SK-N-SH treated with all-trans-retinoic acid at 6 μM for 48 hours (cell line): ENCODE data around the gene RAB11FIP3.

Experiments used
- ATAC-seq: fragments of 200-7000 bp; cut with Tn5 transposase; 3 replicates; pipeline ENCODE4 v1.9.1; 2020; ENCODE audit warnings: mild to moderate bottlenecking, moderate library complexity
- ARNTL ChIP-seq: fragments of 450-650 bp; formaldehyde crosslinking; IDR thresholded peaks from 2 replicates; pipeline ENCODE4 v1.5.0; 2020; ENCODE audit warnings: low read depth, mild to moderate bottlenecking, moderate library complexity, borderline replicate concordance
- BACH2 ChIP-seq: fragments of 250-450 bp; sonication (Bioruptor Pico); IDR thresholded peaks from 2 replicates; pipeline ENCODE4 v1.9.0; 2021; ENCODE audit warnings: mild to moderate bottlenecking, borderline replicate concordance
- CSRNP3 ChIP-seq: fragments of 250-450 bp; sonication (Bioruptor Pico); IDR thresholded peaks from 2 replicates; pipeline ENCODE4 v1.5.1; 2021; ENCODE audit warnings: mild to moderate bottlenecking, moderate library complexity
- ESRRG ChIP-seq: fragments of 250-450 bp; sonication (Bioruptor Pico); IDR thresholded peaks from 2 replicates; pipeline ENCODE4 v1.6.1; 2021; ENCODE audit warnings: mild to moderate bottlenecking
- GLIS3 ChIP-seq: fragments of 250-450 bp; sonication (Bioruptor Pico); IDR thresholded peaks from 2 replicates; pipeline ENCODE4 v1.5.0; 2020; ENCODE audit warnings: mild to moderate bottlenecking, moderate library complexity
- OSR1 ChIP-seq: fragments of 250-450 bp; sonication (Bioruptor Pico); IDR thresholded peaks from 2 replicates; pipeline ENCODE4 v1.8.0; 2022; ENCODE audit warnings: moderate library complexity, mild to moderate bottlenecking, inconsistent platforms
- PPARA ChIP-seq: fragments of 250-450 bp; sonication (Bioruptor Pico); IDR thresholded peaks from 2 replicates; pipeline ENCODE4 v1.5.0; 2020; ENCODE audit warnings: mild to moderate bottlenecking, borderline replicate concordance
- RARB ChIP-seq: fragments of 250-450 bp; sonication (Bioruptor Pico); IDR thresholded peaks from 2 replicates; pipeline ENCODE4 v1.8.0; 2021; ENCODE audit warnings: mild to moderate bottlenecking, moderate library complexity
- SNAI2 ChIP-seq: fragments of 250-450 bp; sonication (Bioruptor Pico); IDR thresholded peaks from 2 replicates; pipeline ENCODE4 v1.5.0; 2020; ENCODE audit warnings: mild to moderate bottlenecking, moderate library complexity
- ZC3H10 ChIP-seq: fragments of 250-450 bp; sonication (Bioruptor Pico); IDR thresholded peaks from 2 replicates; pipeline ENCODE4 v1.5.1; 2021; ENCODE audit warnings: mild to moderate bottlenecking, moderate library complexity
- ZFP3 ChIP-seq: fragments of 250-450 bp; sonication (Bioruptor Pico); IDR thresholded peaks from 2 replicates; pipeline ENCODE4 v1.5.0; 2020; ENCODE audit warnings: mild to moderate bottlenecking, moderate library complexity
- ZFP30 ChIP-seq: fragments of 450-650 bp; formaldehyde crosslinking; IDR thresholded peaks from 2 replicates; pipeline ENCODE4 v1.5.0; 2022; ENCODE audit warnings: mild to moderate bottlenecking, moderate library complexity
- ZNF565 ChIP-seq: fragments of 450-650 bp; formaldehyde crosslinking; conservative IDR thresholded peaks from 2 replicates; pipeline ENCODE4 v1.5.0; 2020; ENCODE audit warnings: low read depth, mild to moderate bottlenecking, moderate library complexity
- ZNF70 ChIP-seq: fragments of 450-650 bp; formaldehyde crosslinking; IDR thresholded peaks from 2 replicates; pipeline ENCODE4 v1.5.0; 2020; ENCODE audit warnings: mild to moderate bottlenecking, moderate library complexity
- ZNF8 ChIP-seq: fragments of 450-650 bp; formaldehyde crosslinking; IDR thresholded peaks from 2 replicates; pipeline ENCODE4 v1.5.0; 2020; ENCODE audit warnings: mild to moderate bottlenecking, moderate library complexity
- TF ChIP-seq, protein P1 (sequence below): fragments of 250-450 bp; sonication (Bioruptor Pico); IDR thresholded peaks from 2 replicates; pipeline ENCODE4 v1.5.0; 2020; ENCODE audit warnings: mild to moderate bottlenecking, moderate library complexity
- TF ChIP-seq, protein P2 (sequence below): fragments of 250-450 bp; sonication (Bioruptor Pico); IDR thresholded peaks from 2 replicates; pipeline ENCODE4 v1.8.0; 2020; ENCODE audit warnings: mild to moderate bottlenecking, moderate library complexity, borderline replicate concordance
- TF ChIP-seq, protein P3 (sequence below): fragments of 250-450 bp; sonication (Bioruptor Pico); IDR thresholded peaks from 2 replicates; pipeline ENCODE4 v1.5.1; 2020; ENCODE audit warnings: low read depth, mild to moderate bottlenecking, moderate library complexity
- TF ChIP-seq, protein P4 (sequence below): fragments of 250-450 bp; sonication (Bioruptor Pico); IDR thresholded peaks from 2 replicates; pipeline ENCODE4 v1.8.0; 2021; ENCODE audit warnings: low read depth, mild to moderate bottlenecking, moderate library complexity, borderline replicate concordance

Gene RAB11FIP3

GRCh38 chr16:555528-556473 lies 130.4 kb downstream of the RAB11FIP3 start:
- peak; percentile 70 for ATAC-seq
- no peak for TF ChIP-seq ESRRG (CRISPR knock-in tag)

DNA sequence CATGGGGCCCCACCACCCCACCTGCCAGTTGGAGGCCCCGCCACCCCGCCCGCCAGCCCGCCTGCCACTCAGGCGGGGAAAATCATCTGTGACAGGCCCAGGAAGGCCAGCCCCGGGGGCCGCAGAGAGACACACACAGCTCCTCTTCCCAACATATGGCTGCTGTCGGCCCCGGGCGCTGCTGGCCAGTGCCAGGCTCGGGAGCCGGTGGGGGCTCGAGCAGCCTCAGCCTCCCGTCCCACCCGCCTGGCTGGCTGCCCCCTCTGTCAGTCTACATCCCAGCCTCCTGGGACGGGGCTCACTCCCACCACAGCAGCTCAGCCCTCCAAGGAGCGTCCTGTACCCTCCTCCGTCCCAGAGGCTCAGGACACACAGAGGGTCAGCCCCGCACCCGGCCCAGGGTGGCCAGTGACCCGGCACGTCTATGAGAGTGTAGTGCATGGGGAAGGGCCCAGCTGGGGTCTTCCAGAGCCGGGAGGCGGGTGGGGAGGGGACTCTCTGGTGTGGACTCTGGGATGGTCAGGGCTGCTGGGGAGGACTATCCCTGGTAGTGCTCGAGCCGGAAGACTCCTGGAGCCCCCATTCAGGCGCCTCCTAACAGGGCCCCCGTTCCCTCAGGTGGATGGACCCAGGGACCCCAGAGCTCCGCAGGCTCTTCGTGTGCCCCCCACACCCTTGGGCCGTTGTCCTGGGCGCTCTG lies 131.2 kb downstream of the RAB11FIP3 start:
- TF ChIP-seq ZFP30 (CRISPR knock-in tag) (no peak), ZC3H10 (no peak)

DNA sequence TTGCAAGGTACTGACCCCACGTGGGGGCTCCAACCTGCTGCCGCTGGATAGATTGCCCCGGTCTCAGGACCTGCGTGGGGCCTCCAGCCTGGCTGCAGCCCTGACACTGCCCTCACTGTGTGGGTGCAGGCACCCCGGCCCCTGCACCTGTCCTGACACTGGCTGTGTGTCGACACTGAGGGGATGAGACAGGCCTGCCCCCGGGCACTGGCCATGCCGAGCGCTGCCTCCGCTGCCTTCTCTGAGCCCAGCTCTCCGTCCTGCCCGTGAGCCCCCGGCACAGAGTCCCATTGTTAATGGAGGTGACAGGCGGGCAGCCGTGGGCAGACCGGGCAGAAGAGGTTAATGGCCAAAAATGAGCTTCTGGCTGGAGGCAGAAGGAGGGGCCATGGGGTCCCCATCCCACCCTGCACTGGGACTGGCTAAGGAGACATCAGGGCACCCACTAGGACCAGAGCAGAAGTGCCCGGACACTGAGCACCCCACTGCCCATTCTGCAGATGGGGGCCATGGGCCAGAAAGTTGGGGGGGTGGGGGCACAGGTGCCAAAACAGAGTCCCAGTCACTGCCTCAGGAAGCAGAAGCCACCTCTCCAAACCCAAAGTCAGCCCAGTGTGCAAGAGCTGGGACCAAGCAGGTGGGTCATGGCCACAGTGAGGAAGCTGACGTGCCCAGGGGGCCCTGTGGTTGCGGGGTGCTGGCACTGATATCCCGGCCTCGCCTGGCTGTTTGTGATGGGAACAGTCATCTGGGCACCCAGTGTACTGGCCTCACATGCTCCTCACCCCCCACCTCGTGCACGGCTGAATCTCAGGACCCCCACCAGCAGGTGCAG lies 132.2 kb downstream of the RAB11FIP3 start:
- TF ChIP-seq, protein P1, sequence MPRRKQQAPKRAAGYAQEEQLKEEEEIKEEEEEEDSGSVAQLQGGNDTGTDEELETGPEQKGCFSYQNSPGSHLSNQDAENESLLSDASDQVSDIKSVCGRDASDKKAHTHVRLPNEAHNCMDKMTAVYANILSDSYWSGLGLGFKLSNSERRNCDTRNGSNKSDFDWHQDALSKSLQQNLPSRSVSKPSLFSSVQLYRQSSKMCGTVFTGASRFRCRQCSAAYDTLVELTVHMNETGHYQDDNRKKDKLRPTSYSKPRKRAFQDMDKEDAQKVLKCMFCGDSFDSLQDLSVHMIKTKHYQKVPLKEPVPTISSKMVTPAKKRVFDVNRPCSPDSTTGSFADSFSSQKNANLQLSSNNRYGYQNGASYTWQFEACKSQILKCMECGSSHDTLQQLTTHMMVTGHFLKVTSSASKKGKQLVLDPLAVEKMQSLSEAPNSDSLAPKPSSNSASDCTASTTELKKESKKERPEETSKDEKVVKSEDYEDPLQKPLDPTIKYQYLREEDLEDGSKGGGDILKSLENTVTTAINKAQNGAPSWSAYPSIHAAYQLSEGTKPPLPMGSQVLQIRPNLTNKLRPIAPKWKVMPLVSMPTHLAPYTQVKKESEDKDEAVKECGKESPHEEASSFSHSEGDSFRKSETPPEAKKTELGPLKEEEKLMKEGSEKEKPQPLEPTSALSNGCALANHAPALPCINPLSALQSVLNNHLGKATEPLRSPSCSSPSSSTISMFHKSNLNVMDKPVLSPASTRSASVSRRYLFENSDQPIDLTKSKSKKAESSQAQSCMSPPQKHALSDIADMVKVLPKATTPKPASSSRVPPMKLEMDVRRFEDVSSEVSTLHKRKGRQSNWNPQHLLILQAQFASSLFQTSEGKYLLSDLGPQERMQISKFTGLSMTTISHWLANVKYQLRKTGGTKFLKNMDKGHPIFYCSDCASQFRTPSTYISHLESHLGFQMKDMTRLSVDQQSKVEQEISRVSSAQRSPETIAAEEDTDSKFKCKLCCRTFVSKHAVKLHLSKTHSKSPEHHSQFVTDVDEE (CRISPR knock-in tag) = no peak
- TF ChIP-seq ZNF70 (no peak), RARB (CRISPR knock-in tag) (no peak), PPARA (no peak), ZFP30 (CRISPR knock-in tag) (no peak), OSR1 (no peak), GLIS3 (no peak), ZC3H10 (no peak), CSRNP3 (no peak), SNAI2 (CRISPR knock-in tag) (no peak)
- TF ChIP-seq, protein P2, sequence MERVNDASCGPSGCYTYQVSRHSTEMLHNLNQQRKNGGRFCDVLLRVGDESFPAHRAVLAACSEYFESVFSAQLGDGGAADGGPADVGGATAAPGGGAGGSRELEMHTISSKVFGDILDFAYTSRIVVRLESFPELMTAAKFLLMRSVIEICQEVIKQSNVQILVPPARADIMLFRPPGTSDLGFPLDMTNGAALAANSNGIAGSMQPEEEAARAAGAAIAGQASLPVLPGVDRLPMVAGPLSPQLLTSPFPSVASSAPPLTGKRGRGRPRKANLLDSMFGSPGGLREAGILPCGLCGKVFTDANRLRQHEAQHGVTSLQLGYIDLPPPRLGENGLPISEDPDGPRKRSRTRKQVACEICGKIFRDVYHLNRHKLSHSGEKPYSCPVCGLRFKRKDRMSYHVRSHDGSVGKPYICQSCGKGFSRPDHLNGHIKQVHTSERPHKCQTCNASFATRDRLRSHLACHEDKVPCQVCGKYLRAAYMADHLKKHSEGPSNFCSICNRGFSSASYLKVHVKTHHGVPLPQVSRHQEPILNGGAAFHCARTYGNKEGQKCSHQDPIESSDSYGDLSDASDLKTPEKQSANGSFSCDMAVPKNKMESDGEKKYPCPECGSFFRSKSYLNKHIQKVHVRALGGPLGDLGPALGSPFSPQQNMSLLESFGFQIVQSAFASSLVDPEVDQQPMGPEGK (CRISPR knock-in tag) = no peak
- TF ChIP-seq, protein P3, sequence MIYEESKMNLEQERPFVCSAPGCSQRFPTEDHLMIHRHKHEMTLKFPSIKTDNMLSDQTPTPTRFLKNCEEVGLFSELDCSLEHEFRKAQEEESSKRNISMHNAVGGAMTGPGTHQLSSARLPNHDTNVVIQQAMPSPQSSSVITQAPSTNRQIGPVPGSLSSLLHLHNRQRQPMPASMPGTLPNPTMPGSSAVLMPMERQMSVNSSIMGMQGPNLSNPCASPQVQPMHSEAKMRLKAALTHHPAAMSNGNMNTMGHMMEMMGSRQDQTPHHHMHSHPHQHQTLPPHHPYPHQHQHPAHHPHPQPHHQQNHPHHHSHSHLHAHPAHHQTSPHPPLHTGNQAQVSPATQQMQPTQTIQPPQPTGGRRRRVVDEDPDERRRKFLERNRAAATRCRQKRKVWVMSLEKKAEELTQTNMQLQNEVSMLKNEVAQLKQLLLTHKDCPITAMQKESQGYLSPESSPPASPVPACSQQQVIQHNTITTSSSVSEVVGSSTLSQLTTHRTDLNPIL = no peak
- TF ChIP-seq, all 23 proteins: peak for 0
- ATAC-seq = no peak

More for the DNA sequence above, 131.2 kb downstream of the RAB11FIP3 start:
- ATAC-seq = no peak; the same call in 2 of the 3 replicates

GRCh38 chr16:558298-559020 lies 133.0 kb downstream of the RAB11FIP3 start:
- TF ChIP-seq ZFP3 (CRISPR knock-in tag) (0 out of 2 replicates have a peak, but pooled peaks have one; percentile 12), OSR1 (no peak)

DNA sequence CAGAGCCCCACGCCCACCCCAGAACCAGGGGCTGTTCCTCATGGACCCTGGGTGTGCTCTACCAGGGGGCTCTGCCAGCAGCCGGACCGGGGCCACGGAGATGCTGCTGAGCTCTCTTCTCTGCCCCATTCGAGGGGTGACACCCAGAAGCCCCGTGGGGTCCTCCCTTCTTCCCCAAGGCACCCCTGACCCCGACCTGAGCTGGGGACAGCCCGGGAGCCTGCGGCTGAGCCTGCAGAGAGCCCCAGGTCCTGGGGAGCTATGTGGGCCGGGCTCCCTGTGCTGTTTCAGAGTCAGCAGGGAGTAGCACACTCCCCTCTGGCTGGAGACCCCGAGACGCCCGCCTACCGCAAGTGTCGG lies 133.6 kb downstream of the RAB11FIP3 start:
- ATAC-seq = no peak
- TF ChIP-seq SNAI2 (CRISPR knock-in tag) (no peak), ZNF8 (CRISPR knock-in tag) (no peak), ZNF565 (CRISPR knock-in tag) (no peak), PPARA (no peak), BACH2 (no peak), ARNTL (no peak), OSR1 (no peak)
- TF ChIP-seq, protein P2 (CRISPR knock-in tag) = no peak
- TF ChIP-seq, protein P4, sequence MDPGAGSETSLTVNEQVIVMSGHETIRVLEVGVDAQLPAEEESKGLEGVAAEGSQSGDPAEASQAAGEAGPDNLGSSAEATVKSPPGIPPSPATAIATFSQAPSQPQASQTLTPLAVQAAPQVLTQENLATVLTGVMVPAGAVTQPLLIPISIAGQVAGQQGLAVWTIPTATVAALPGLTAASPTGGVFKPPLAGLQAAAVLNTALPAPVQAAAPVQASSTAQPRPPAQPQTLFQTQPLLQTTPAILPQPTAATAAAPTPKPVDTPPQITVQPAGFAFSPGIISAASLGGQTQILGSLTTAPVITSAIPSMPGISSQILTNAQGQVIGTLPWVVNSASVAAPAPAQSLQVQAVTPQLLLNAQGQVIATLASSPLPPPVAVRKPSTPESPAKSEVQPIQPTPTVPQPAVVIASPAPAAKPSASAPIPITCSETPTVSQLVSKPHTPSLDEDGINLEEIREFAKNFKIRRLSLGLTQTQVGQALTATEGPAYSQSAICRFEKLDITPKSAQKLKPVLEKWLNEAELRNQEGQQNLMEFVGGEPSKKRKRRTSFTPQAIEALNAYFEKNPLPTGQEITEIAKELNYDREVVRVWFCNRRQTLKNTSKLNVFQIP (CRISPR knock-in tag) = no peak

More at GRCh38 chr16:558298-559020, 133.0 kb downstream of the RAB11FIP3 start:
- no peak for ATAC-seq
